HFFc6 (cell line): Measurements from ENCODE around the gene CDCA7L. TPM values are rescaled to one million over a fixed set of nuclear protein-coding genes. Genes with fewer than 3 reads are reported as not detected.
A peak's percentile ranks its signal among the peaks of the same experiment; 100 is the strongest.

Experiments
- DNase-seq: peaks from one replicate; pipeline ENCODE4 v3.0.0-alpha.2; 2018
- H3K27ac Mint-ChIP-seq: 2 replicates; pipeline ENCODE4 v1.8.0; 2020; ENCODE audit warnings: mild to moderate bottlenecking, mixed read lengths
- H3K27me3 Mint-ChIP-seq: 2 replicates; pipeline ENCODE4 v1.8.0; 2021; ENCODE audit warnings: mild to moderate bottlenecking, moderate library complexity, mixed read lengths; ENCODE audit not compliant: insufficient read depth
- H3K36me3 Mint-ChIP-seq: 2 replicates; pipeline ENCODE4 v1.8.0; 2021; ENCODE audit warnings: low read depth, mixed read lengths
- H3K4me1 Mint-ChIP-seq: 2 replicates; pipeline ENCODE4 v1.8.0; 2020; ENCODE audit warnings: low read depth, mixed read lengths
- H3K4me3 Mint-ChIP-seq: 2 replicates; pipeline ENCODE4 v1.8.0; 2020; ENCODE audit warnings: mild to moderate bottlenecking, moderate library complexity, mixed read lengths
- H3K9me3 Mint-ChIP-seq: 2 replicates; pipeline ENCODE4 v1.8.0; 2020; ENCODE audit warnings: mild to moderate bottlenecking, mixed read lengths
- total RNA-seq, 6 experiments: library from RNA; stranded (reverse); fragmentation: NEBNext Ultra II Directional; extraction: Animal tissue kit (Norgen Biotek cat#: 25700); gene quantifications; 2 replicates in 1 of 6; 3 replicates in 5 of 6; pipeline ENCODE4 v1.2.3, GENCODE V29; 2021
- TF ChIP-seq, protein P1 (sequence below): fragments of 200-600 bp; sonication (generic); IDR thresholded peaks from 2 replicates; pipeline ENCODE4 v1.5.0; 2021; ENCODE audit warnings: antibody characterized with exemption, mild to moderate bottlenecking

CDCA7L gene
- total RNA-seq, 6 experiments from 2014 or later = 32.9 to 51.4 (median 42.7) TPM

DNA sequence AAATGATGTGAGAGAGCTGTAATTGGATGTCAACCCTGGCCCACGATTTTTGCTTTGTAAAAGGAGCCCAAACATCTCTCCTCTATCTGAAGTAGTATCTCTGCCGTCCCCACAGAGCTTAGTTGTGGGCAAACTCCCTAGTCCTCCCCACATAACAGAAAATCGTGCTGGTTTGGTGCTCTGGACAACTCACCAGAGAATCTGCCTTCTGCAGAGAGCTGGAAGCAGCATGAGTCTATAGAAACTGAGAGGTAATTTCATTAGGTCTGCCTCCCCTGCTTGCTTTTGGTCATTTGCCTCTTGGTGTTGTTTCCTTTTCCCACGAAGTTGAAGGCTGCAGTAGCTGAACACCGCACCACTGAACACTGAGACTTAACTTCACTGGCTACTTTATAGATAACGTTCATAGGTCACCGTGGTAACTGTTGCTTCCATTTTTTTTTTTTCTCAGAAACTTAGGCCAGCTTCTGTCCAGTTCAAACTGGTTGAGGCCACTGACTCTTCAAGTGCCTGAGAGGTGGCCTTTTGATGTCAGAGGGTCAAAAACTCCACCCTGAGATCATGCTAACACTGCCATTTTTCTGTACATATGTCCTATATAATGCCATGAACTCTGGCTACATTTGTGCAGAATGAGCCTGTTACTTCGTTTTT is 3.3 kb upstream of the CDCA7L start:
- DNase-seq = no peak
- Mint-ChIP-seq H3K27me3 (no peaks in the 10 kb centered on the region), H3K4me1 (peaks cover 38% of the 10 kb centered on the region), H3K4me3 (no peak overlapping the region), H3K9me3 (no peaks in the 10 kb centered on the region), H3K27ac (no peak overlapping the region), H3K36me3 (no peaks in the 10 kb centered on the region)
- TF ChIP-seq, protein P1, sequence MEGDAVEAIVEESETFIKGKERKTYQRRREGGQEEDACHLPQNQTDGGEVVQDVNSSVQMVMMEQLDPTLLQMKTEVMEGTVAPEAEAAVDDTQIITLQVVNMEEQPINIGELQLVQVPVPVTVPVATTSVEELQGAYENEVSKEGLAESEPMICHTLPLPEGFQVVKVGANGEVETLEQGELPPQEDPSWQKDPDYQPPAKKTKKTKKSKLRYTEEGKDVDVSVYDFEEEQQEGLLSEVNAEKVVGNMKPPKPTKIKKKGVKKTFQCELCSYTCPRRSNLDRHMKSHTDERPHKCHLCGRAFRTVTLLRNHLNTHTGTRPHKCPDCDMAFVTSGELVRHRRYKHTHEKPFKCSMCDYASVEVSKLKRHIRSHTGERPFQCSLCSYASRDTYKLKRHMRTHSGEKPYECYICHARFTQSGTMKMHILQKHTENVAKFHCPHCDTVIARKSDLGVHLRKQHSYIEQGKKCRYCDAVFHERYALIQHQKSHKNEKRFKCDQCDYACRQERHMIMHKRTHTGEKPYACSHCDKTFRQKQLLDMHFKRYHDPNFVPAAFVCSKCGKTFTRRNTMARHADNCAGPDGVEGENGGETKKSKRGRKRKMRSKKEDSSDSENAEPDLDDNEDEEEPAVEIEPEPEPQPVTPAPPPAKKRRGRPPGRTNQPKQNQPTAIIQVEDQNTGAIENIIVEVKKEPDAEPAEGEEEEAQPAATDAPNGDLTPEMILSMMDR = no peak

DNA sequence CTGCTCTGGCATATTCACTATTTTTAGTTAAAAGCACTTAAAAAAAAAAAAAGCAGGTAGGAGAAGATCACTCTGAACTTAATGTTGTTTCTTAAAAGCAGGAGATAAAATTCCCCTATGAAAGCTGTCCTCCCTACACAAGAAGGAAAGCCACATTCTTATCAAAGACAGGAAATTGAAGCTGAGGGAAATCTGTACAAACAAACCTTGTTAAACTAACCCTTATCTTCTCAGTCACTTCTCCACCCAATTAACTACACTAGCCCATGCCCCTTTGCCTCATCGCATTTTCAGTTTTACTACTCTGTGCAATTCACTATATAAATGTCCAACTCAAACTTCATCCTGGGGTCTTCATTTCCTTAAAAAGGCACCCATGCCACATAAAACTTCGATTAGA is 2.7 kb upstream of the CDCA7L start:
- no peaks in the 10 kb centered on the region for H3K36me3 Mint-ChIP-seq
- H3K4me3 Mint-ChIP-seq = no peak overlapping the region
- no peaks in the 10 kb centered on the region for H3K9me3 Mint-ChIP-seq
- no peaks in the 10 kb centered on the region for H3K27me3 Mint-ChIP-seq
- H3K4me1 Mint-ChIP-seq = peaks cover 43% of the 10 kb centered on the region
- H3K27ac Mint-ChIP-seq = no peak overlapping the region
- TF ChIP-seq, protein P1 = no peak
- no peak for DNase-seq

- TF ChIP-seq, protein P1 = no peak
- H3K4me1 Mint-ChIP-seq = peaks cover 47% of the 10 kb centered on the region
- H3K4me3 Mint-ChIP-seq = no peak overlapping the region
- DNase-seq = no peak
- H3K9me3 Mint-ChIP-seq = no peaks in the 10 kb centered on the region
- H3K36me3 Mint-ChIP-seq = no peaks in the 10 kb centered on the region
- H3K27me3 Mint-ChIP-seq = no peaks in the 10 kb centered on the region
- H3K27ac Mint-ChIP-seq = no peak overlapping the region
Measured at GRCh38 chr7:21947946-21948345, 2.2 kb upstream of the CDCA7L start.

GRCh38 chr7:21947056-21947455 is 1.4 kb upstream of the CDCA7L start:
- H3K27ac Mint-ChIP-seq = no peak overlapping the region
- H3K4me1 Mint-ChIP-seq = peaks cover 56% of the 10 kb centered on the region
- TF ChIP-seq, protein P1 = no peak
- H3K9me3 Mint-ChIP-seq = no peaks in the 10 kb centered on the region
- DNase-seq = no peak
- no peaks in the 10 kb centered on the region for H3K36me3 Mint-ChIP-seq
- no peak overlapping the region for H3K4me3 Mint-ChIP-seq
- H3K27me3 Mint-ChIP-seq = no peaks in the 10 kb centered on the region

DNA sequence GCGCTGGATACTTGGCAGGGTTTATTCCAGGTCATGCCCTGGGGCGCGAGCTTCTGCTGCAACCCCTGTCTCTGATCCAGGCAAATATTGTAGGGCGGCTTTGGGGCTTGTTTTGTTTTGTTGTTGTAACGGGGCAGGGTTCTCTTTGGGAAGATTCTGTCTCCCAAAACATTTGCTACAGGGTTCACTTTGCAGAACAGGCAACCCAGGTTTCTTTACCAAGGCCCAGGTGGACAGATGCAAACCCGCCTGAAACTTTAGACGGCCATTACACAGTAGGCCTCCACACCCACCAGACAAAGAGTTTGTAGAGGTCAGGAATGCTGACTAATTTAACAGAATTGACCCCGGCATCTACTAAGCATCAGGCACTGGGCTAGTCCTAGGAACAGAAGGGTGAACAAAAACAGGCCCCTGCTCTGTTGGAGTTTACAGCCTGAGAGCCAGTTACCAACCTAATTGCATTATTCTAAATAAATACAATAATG is 567 bp upstream of the CDCA7L start:
- TF ChIP-seq, protein P1 = no peak
- Mint-ChIP-seq H3K27me3 (no peaks in the 10 kb centered on the region), H3K27ac (peak overlapping the region; percentile 91), H3K4me1 (peaks cover 64% of the 10 kb centered on the region), H3K36me3 (no peaks in the 10 kb centered on the region), H3K4me3 (peak overlapping the region; percentile 91), H3K9me3 (no peaks in the 10 kb centered on the region)
- no peak for DNase-seq
